Suprapubic skin (tissue), 4 donors: ENCODE data around the gene OR2H1. TPM values are rescaled to one million over a fixed set of nuclear protein-coding genes. Genes with fewer than 3 reads are reported as not detected.

Experiments
- DNase-seq, 2 donors: peaks; one replicate each; pipeline ENCODE4 v3.0.0-alpha.2; 2019; ENCODE audit warnings: low spot score in 2 of 2
- H3K27ac ChIP-seq: fragments of 200-600 bp; sonication (generic); one replicate; pipeline ENCODE4 v1.5.1; 2019
- H3K27me3 ChIP-seq: fragments of 200-600 bp; sonication (generic); one replicate; pipeline ENCODE4 v1.5.1; 2019
- H3K36me3 ChIP-seq: fragments of 200-600 bp; sonication (generic); one replicate; pipeline ENCODE4 v1.5.1; 2019
- H3K4me1 ChIP-seq: fragments of 200-600 bp; sonication (generic); one replicate; pipeline ENCODE4 v1.5.1; 2019
- H3K4me3 ChIP-seq: fragments of 200-600 bp; sonication (generic); one replicate; pipeline ENCODE4 v1.5.1; 2019; ENCODE audit warnings: mild to moderate bottlenecking
- H3K9me3 ChIP-seq: fragments of 200-600 bp; sonication (generic); one replicate; pipeline ENCODE4 v1.5.1; 2019
- EP300 ChIP-seq: sonication (generic); formaldehyde crosslinking; IDR thresholded peaks from one replicate; pipeline ENCODE4 v1.6.1; 2017; ENCODE audit warnings: antibody characterized with exemption
- POLR2A ChIP-seq, 2 donors: fragments of 450-650 bp; IDR thresholded peaks; one replicate each; pipeline ENCODE4 v1.6.1; 2017; ENCODE audit warnings: antibody characterized with exemption in 2 of 2, mild to moderate bottlenecking in 2 of 2, moderate library complexity in 2 of 2
- POLR2AphosphoS5 ChIP-seq, 3 donors: sonication (generic); formaldehyde crosslinking; IDR thresholded peaks; one replicate each; pipeline ENCODE4 v1.6.1; 2017; ENCODE audit warnings: antibody characterized with exemption in 3 of 3
- WGBS: methylation state at CpG from one replicate; pipeline ENCODE4 v1.1.5; 2018; 5-methylcytosine and 5-hydroxymethylcytosine counted together
- total RNA-seq, 4 donors: library from RNA; depleted of rRNA; stranded (reverse); fragments of >200 nt; gene quantifications; one replicate each; pipeline ENCODE4 v1.1.0, GENCODE V29; 2016
- TF ChIP-seq, protein P1 (sequence below), 2 donors: fragments of 200-600 bp in 1 of 2; fragments of 450-650 bp in 1 of 2; sonication (generic) in 1 of 2; IDR thresholded peaks; one replicate each; pipeline ENCODE4 v1.5.1; 2016 to 2019; ENCODE audit warnings: antibody characterized with exemption in 2 of 2, mild to moderate bottlenecking in 1 of 2, moderate library complexity in 1 of 2

The OR2H1 gene
- total RNA-seq, 4 donors from 2014 or later = not detected

DNA sequence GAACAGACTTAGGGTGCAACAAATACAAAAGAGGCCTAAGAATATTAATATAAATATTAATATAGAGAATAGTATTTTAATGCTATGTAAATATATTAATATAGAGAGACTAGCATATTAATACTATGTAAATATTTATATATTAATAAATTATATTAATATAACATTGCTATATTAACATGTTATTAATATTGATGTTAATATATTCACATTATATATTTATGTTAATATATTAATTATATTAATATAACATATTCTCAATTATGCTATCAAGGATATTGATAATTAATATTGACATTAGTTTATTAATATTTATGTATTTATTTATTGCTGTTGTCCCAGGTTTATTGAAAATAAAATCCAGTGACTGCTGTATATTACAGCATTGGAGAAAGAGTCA is 31.9 kb downstream of the OR2H1 start:
- no peak for DNase-seq
- no peak overlapping the region for H3K27ac ChIP-seq
- H3K36me3 ChIP-seq = no peaks in the 10 kb centered on the region
- no peaks in the 10 kb centered on the region for H3K9me3 ChIP-seq
- H3K27me3 ChIP-seq = peaks cover 3% of the 10 kb centered on the region
- TF ChIP-seq POLR2A (IDR thresholded peaks at IDR 0.05) = no peak
- TF ChIP-seq EP300 = no peak
- no peak for TF ChIP-seq POLR2AphosphoS5 (IDR thresholded peaks at IDR 0.05)
- TF ChIP-seq, protein P1, sequence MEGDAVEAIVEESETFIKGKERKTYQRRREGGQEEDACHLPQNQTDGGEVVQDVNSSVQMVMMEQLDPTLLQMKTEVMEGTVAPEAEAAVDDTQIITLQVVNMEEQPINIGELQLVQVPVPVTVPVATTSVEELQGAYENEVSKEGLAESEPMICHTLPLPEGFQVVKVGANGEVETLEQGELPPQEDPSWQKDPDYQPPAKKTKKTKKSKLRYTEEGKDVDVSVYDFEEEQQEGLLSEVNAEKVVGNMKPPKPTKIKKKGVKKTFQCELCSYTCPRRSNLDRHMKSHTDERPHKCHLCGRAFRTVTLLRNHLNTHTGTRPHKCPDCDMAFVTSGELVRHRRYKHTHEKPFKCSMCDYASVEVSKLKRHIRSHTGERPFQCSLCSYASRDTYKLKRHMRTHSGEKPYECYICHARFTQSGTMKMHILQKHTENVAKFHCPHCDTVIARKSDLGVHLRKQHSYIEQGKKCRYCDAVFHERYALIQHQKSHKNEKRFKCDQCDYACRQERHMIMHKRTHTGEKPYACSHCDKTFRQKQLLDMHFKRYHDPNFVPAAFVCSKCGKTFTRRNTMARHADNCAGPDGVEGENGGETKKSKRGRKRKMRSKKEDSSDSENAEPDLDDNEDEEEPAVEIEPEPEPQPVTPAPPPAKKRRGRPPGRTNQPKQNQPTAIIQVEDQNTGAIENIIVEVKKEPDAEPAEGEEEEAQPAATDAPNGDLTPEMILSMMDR (IDR thresholded peaks at IDR 0.05) = no peak
- H3K4me3 ChIP-seq = no peak overlapping the region
- H3K4me1 ChIP-seq = no peaks in the 10 kb centered on the region

DNA sequence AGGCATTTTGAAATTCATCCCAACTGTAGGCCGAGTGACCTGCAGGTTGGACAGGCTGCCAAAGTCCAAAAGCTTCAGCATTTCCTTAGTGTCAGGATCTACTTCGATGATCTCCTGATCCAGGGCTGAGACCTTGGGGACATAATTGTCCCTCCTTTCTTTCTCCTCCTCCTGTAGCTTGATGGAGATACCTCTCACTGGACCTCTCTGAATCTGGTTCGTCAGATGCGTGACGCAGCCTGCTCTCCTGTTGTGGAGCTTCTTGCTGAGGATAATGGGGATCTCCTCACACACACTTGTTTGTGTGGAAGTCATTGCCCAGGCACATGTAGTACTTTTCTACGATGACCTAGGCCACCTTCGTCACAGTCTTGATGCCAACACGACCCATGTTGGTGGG is 32.3 kb downstream of the OR2H1 start:
- Histone ChIP-seq H3K9me3 (no peaks in the 10 kb centered on the region), H3K27ac (no peak overlapping the region), H3K4me3 (no peak overlapping the region), H3K4me1 (no peaks in the 10 kb centered on the region), H3K36me3 (no peaks in the 10 kb centered on the region), H3K27me3 (peaks cover 3% of the 10 kb centered on the region)
- no peak for DNase-seq
- WGBS = 91% methylated on average over 8 of the region's 8 CpGs
- TF ChIP-seq EP300 (no peak), POLR2AphosphoS5 (IDR thresholded peaks at IDR 0.05) (no peak), POLR2A (IDR thresholded peaks at IDR 0.05) (no peak)
- TF ChIP-seq, protein P1 (IDR thresholded peaks at IDR 0.05) = no peak

DNA sequence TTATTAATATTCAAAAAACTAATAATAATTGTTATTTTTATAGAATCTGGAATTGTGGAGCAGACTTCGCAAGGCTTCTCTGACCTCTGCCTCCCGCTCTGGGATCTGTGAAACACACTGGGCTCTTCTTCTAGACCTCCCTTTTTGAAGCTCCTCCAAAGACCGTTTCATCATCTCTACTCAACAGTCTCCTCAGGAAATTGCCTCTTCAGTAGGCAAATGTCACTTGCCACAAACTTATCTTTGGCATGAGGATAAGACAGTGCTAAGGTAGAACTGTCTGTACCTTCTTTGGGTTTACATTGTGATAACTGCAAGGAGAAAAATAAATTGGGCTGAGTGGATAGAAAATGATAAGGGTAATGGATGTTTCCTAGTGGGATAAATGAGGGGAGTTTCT is 33.1 kb downstream of the OR2H1 start:
- H3K27me3 ChIP-seq = peaks cover 3% of the 10 kb centered on the region
- WGBS = 83% methylated on average over 3 of the region's 3 CpGs
- no peaks in the 10 kb centered on the region for H3K4me1 ChIP-seq
- no peak for TF ChIP-seq POLR2AphosphoS5 (IDR thresholded peaks at IDR 0.05)
- no peak for TF ChIP-seq EP300
- no peak for TF ChIP-seq POLR2A (IDR thresholded peaks at IDR 0.05)
- TF ChIP-seq, protein P1 (IDR thresholded peaks at IDR 0.05) = no peak
- DNase-seq = no peak
- no peak overlapping the region for H3K4me3 ChIP-seq
- no peaks in the 10 kb centered on the region for H3K9me3 ChIP-seq
- H3K27ac ChIP-seq = no peak overlapping the region
- no peaks in the 10 kb centered on the region for H3K36me3 ChIP-seq

DNA sequence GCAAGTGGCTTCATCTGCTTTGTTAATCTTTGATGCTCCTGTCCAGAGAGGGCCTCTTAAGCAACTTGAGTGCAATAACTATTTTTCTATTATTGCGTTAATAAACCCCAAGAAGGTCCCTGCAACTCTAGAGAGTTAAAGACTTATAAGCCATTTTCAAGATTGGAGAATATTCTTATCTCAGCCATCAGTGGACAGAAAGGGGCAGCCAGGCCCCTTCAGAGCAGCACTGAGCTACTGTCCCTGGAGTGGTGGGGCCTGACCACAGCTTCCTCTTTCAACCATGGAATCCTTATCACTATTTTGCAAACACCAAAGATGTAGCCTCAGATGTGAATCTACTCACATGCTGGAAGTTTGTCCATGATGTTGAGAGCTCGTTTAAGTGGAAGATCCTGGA is 33.6 kb downstream of the OR2H1 start:
- H3K36me3 ChIP-seq = no peaks in the 10 kb centered on the region
- H3K27ac ChIP-seq = no peak overlapping the region
- no peak overlapping the region for H3K4me3 ChIP-seq
- no peak for TF ChIP-seq EP300
- TF ChIP-seq POLR2A (IDR thresholded peaks at IDR 0.05) = no peak
- TF ChIP-seq, protein P1 (IDR thresholded peaks at IDR 0.05) = no peak
- no peak for TF ChIP-seq POLR2AphosphoS5 (IDR thresholded peaks at IDR 0.05)
- H3K4me1 ChIP-seq = no peaks in the 10 kb centered on the region
- H3K9me3 ChIP-seq = no peaks in the 10 kb centered on the region
- WGBS = 82% methylated on average over 2 of the region's 2 CpGs
- H3K27me3 ChIP-seq = peaks cover 3% of the 10 kb centered on the region
- DNase-seq = no peak

DNA sequence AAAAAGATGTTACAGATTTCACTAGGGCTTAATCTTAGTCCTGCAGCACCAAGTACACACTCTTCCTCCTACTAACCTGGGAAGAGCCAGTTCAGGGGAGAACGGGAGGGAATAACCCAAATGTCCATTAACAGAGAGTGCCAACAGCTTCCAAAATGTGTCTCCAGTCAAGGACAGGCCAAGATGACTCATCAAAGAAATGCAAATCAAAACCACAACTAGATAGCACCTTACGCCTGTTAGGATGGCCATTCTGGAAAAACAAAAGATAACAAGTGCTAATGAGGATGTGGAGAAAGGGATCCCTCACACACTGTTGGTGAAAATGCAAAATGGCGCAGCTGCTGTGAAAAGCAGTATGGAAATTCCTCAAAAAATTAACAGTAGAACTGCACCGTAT is 34.6 kb downstream of the OR2H1 start:
- H3K9me3 ChIP-seq = no peaks in the 10 kb centered on the region
- WGBS = 88% methylated on average over 4 of the region's 4 CpGs
- H3K27me3 ChIP-seq = peaks cover 3% of the 10 kb centered on the region
- H3K27ac ChIP-seq = no peak overlapping the region
- H3K36me3 ChIP-seq = no peaks in the 10 kb centered on the region
- no peak for TF ChIP-seq EP300
- DNase-seq = no peak
- no peaks in the 10 kb centered on the region for H3K4me1 ChIP-seq
- H3K4me3 ChIP-seq = no peak overlapping the region

DNA sequence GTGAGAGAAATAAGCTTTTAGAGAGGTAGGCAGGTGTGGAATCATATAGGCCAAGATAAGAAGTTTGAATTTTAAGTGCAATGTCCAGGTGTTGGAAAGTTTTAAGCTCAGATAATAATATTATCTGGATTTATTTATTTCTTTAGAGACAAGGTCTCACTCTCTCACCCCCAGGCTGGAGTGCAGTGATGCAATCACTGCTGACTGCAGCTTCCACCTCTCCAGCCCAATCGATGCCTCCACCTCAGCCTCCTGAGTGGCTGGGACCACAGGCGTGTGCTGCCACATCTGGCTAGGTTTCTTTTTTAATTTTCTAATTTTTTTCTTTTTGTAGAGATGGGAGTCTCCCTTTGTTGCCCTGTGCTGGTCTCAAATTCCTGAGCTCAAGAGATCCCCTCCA is 36.3 kb downstream of the OR2H1 start:
- H3K27ac ChIP-seq = no peak overlapping the region
- TF ChIP-seq POLR2A (IDR thresholded peaks at IDR 0.05) (no peak), EP300 (no peak), POLR2AphosphoS5 (IDR thresholded peaks at IDR 0.05) (no peak)
- TF ChIP-seq, protein P1 (IDR thresholded peaks at IDR 0.05) = no peak
- no peak for DNase-seq
- no peaks in the 10 kb centered on the region for H3K36me3 ChIP-seq
- H3K4me1 ChIP-seq = no peaks in the 10 kb centered on the region
- H3K27me3 ChIP-seq = no peaks in the 10 kb centered on the region
- no peaks in the 10 kb centered on the region for H3K9me3 ChIP-seq
- 66% methylated on average over 2 of the region's 2 CpGs for WGBS
- H3K4me3 ChIP-seq = no peak overlapping the region
